ENCODE data around the gene ARHGAP12.

The ARHGAP12 gene

GRCh38 chr10:31930023-31930751, 1.6 kb upstream of the ARHGAP12 start:
- H4K12ac ChIP-seq (ENCODE audit: low read depth, low read length): no peak overlapping the region
- no peak overlapping the region for H3K23ac ChIP-seq (ENCODE audit: low read length)
- no peaks in the 10 kb centered on the region for H3K27me3 ChIP-seq (ENCODE audit: insufficient read depth, low read length)
- H3K4me3 ChIP-seq (ENCODE audit: low read depth, low read length): no peak overlapping the region
- H2AK5ac ChIP-seq (ENCODE audit: low read length): no peak overlapping the region
- no peak overlapping the region for H3K18ac ChIP-seq (ENCODE audit: low read length)
- peak overlapping the region; percentile 95 for H3K4me2 ChIP-seq (ENCODE audit: low read length)
- no peak overlapping the region for H2BK12ac ChIP-seq (ENCODE audit: low read length)
- H2BK120ac ChIP-seq (ENCODE audit: insufficient read depth, low read length, poor library complexity): no peak overlapping the region
- H3K4me1 ChIP-seq (ENCODE audit: control insufficient read depth in 1 of 2, insufficient read depth in 2 of 2, low read length in 2 of 2): peaks cover 4 to 9% of the 10 kb centered on the region in 2 experiments
- no peak overlapping the region for H3K4ac ChIP-seq (ENCODE audit: low read depth, low read length)
- H3K14ac ChIP-seq (ENCODE audit: low read length): no peak overlapping the region
- no CpG with 5 or more reads among the region's 11 CpGs for WGBS (ENCODE audit: extremely low coverage, insufficient coverage, insufficient read length)
- H2BK5ac ChIP-seq (ENCODE audit: low read depth, low read length, poor library complexity): no peak overlapping the region
- DNase-seq: no peak
- H4K91ac ChIP-seq (ENCODE audit: low read depth, low read length): no peak overlapping the region
- peaks cover 12% of the 10 kb centered on the region for H3K79me1 ChIP-seq (ENCODE audit: low read length)
- H3K9ac ChIP-seq (ENCODE audit: low read length): no peak overlapping the region
- peaks cover 12% of the 10 kb centered on the region for H3K79me2 ChIP-seq (ENCODE audit: control insufficient read depth, insufficient read depth, low read length, poor library complexity)
- H4K8ac ChIP-seq (ENCODE audit: low read depth, low read length): no peak overlapping the region
- H3K27ac ChIP-seq (ENCODE audit: low read depth, low read length): no peak overlapping the region
- no peak overlapping the region for H2AFZ ChIP-seq (ENCODE audit: insufficient read depth, low read length, poor library complexity)
- peaks cover 2% of the 10 kb centered on the region for H3K9me3 ChIP-seq (ENCODE audit: insufficient read depth, low read depth, low read length)
- no peaks in the 10 kb centered on the region for H3K36me3 ChIP-seq (ENCODE audit: control insufficient read depth in 1 of 2, insufficient read depth in 2 of 2, low read length in 2 of 2)

- Histone ChIP-seq H2BK12ac (ENCODE audit: low read length) (peak overlapping the region; percentile 84), H3K14ac (ENCODE audit: low read length) (peak overlapping the region; percentile 99), H3K79me2 (ENCODE audit: control insufficient read depth, insufficient read depth, low read length, poor library complexity) (peaks cover 12% of the 10 kb centered on the region), H3K27me3 (ENCODE audit: insufficient read depth, low read length) (no peaks in the 10 kb centered on the region), H2BK5ac (ENCODE audit: low read depth, low read length, poor library complexity) (peak overlapping the region; percentile 94), H3K9me3 (ENCODE audit: insufficient read depth, low read depth, low read length) (peaks cover 2% of the 10 kb centered on the region), H3K9ac (ENCODE audit: low read length) (peak overlapping the region; percentile 88), H4K8ac (ENCODE audit: low read depth, low read length) (peak overlapping the region; percentile 97), H3K4me1 (ENCODE audit: control insufficient read depth in 1 of 2, insufficient read depth in 2 of 2, low read length in 2 of 2) (peaks cover 4 to 9% of the 10 kb centered on the region in 2 experiments), H4K91ac (ENCODE audit: low read depth, low read length) (peak overlapping the region; percentile 97), H3K23ac (ENCODE audit: low read length) (no peak overlapping the region), H3K4me2 (ENCODE audit: low read length) (peak overlapping the region; percentile 95), H2BK120ac (ENCODE audit: insufficient read depth, low read length, poor library complexity) (peak overlapping the region; percentile 94), H3K36me3 (ENCODE audit: control insufficient read depth in 1 of 2, insufficient read depth in 2 of 2, low read length in 2 of 2) (no peaks in the 10 kb centered on the region), H4K12ac (ENCODE audit: low read depth, low read length) (peak overlapping the region; percentile 97), H2AK5ac (ENCODE audit: low read length) (peak overlapping the region; percentile 94), H3K4me3 (ENCODE audit: low read depth, low read length) (peak overlapping the region; percentile 97), H2AFZ (ENCODE audit: insufficient read depth, low read length, poor library complexity) (peak overlapping the region; percentile 97), H3K27ac (ENCODE audit: low read depth, low read length) (peak overlapping the region; percentile 73), H3K79me1 (ENCODE audit: low read length) (peaks cover 12% of the 10 kb centered on the region), H3K4ac (ENCODE audit: low read depth, low read length) (peak overlapping the region; percentile 61), H3K18ac (ENCODE audit: low read length) (peak overlapping the region; percentile 100)
- DNase-seq: peak; percentile 34 to 71
- no CpG with 5 or more reads among the region's 25 CpGs for WGBS (ENCODE audit: extremely low coverage, insufficient coverage, insufficient read length)
Measured at GRCh38 chr10:31929261-31930022, 811 bp upstream of the ARHGAP12 start.

DNA sequence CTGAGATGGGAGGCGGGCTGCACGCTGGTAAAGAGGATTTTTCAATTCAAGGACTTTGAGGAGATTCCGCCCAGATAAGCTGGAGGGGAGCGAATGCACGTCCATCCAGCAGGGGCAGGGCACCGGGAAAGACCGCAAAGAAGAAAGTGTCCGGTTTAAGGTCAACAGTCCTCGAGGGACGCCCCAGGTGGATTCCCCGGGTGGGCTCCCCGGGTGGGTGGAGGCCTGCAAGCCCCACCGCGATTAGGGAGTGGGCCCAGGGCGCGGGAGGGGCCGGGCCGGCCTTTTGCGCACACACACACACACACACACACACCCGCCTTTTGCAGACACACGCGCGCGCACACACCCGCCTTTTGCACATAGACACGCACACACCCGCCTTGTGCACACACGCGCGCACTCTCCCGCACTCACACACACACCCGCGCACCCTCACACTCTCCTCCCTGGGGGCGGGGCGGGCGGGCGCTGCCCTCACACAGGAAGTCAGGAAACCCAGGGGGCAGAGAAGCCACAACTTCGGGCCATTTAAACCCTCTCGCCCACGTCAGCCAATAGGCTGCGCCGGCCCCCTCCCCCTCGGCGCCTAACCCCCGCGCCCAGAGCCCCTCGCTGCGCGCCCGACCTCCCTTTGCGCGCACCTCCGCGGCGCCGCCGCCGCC, 615 bp downstream of the ARHGAP12 start:
- Histone ChIP-seq H3K23ac (ENCODE audit: low read length) (no peak overlapping the region), H3K4me1 (ENCODE audit: control insufficient read depth in 1 of 2, insufficient read depth in 2 of 2, low read length in 2 of 2) (peaks cover 4 to 9% of the 10 kb centered on the region in 2 experiments), H3K9ac (ENCODE audit: low read length) (peak overlapping the region; percentile 87), H2BK120ac (ENCODE audit: insufficient read depth, low read length, poor library complexity) (peak overlapping the region; percentile 99), H4K12ac (ENCODE audit: low read depth, low read length) (peak overlapping the region; percentile 100), H3K4me3 (ENCODE audit: low read depth, low read length) (peak overlapping the region; percentile 97), H3K18ac (ENCODE audit: low read length) (peak overlapping the region; percentile 100), H3K27ac (ENCODE audit: low read depth, low read length) (peak overlapping the region; percentile 97), H3K14ac (ENCODE audit: low read length) (peak overlapping the region; percentile 91), H3K4me2 (ENCODE audit: low read length) (peak overlapping the region; percentile 94), H2BK12ac (ENCODE audit: low read length) (no peak overlapping the region), H4K91ac (ENCODE audit: low read depth, low read length) (peak overlapping the region; percentile 99), H2BK5ac (ENCODE audit: low read depth, low read length, poor library complexity) (peak overlapping the region; percentile 99), H3K9me3 (ENCODE audit: insufficient read depth, low read depth, low read length) (peaks cover 2% of the 10 kb centered on the region), H2AK5ac (ENCODE audit: low read length) (no peak overlapping the region), H3K4ac (ENCODE audit: low read depth, low read length) (peak overlapping the region; percentile 98), H2AFZ (ENCODE audit: insufficient read depth, low read length, poor library complexity) (peak overlapping the region; percentile 99), H3K36me3 (ENCODE audit: control insufficient read depth in 1 of 2, insufficient read depth in 2 of 2, low read length in 2 of 2) (no peaks in the 10 kb centered on the region), H3K79me2 (ENCODE audit: control insufficient read depth, insufficient read depth, low read length, poor library complexity) (peaks cover 12% of the 10 kb centered on the region), H3K79me1 (ENCODE audit: low read length) (peaks cover 12% of the 10 kb centered on the region), H4K8ac (ENCODE audit: low read depth, low read length) (peak overlapping the region; percentile 99), H3K27me3 (ENCODE audit: insufficient read depth, low read length) (no peaks in the 10 kb centered on the region)
- DNase-seq: peak; percentile 32 to 62
- WGBS (ENCODE audit: extremely low coverage, insufficient coverage, insufficient read length): no CpG with 5 or more reads among the region's 58 CpGs

DNA sequence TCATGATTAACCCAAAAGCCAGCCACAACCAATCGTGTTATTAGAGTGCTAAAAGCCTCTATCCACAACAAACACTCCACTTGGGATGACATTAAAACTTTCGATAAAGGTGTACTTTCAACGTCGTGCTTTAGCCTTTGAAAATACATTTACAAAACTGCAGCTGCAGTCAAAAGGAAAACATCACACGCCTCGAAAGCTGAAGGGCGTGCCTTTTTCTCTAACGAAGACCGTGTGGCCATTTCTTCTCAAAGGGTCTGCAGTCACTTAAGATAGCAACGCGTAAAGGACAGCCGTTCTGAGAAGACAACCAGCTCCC, 1.1 kb downstream of the ARHGAP12 start:
- Histone ChIP-seq H2BK5ac (ENCODE audit: low read depth, low read length, poor library complexity) (no peak overlapping the region), H3K4ac (ENCODE audit: low read depth, low read length) (no peak overlapping the region), H3K36me3 (ENCODE audit: control insufficient read depth in 1 of 2, insufficient read depth in 2 of 2, low read length in 2 of 2) (no peaks in the 10 kb centered on the region), H3K27ac (ENCODE audit: low read depth, low read length) (no peak overlapping the region), H4K8ac (ENCODE audit: low read depth, low read length) (no peak overlapping the region), H3K79me1 (ENCODE audit: low read length) (peaks cover 12% of the 10 kb centered on the region), H2AFZ (ENCODE audit: insufficient read depth, low read length, poor library complexity) (no peak overlapping the region), H2BK120ac (ENCODE audit: insufficient read depth, low read length, poor library complexity) (no peak overlapping the region), H3K9ac (ENCODE audit: low read length) (peak overlapping the region; percentile 77), H2AK5ac (ENCODE audit: low read length) (no peak overlapping the region), H3K18ac (ENCODE audit: low read length) (no peak overlapping the region), H3K23ac (ENCODE audit: low read length) (no peak overlapping the region), H3K4me1 (ENCODE audit: control insufficient read depth in 1 of 2, insufficient read depth in 2 of 2, low read length in 2 of 2) (peaks cover 4 to 9% of the 10 kb centered on the region in 2 experiments), H2BK12ac (ENCODE audit: low read length) (no peak overlapping the region), H3K14ac (ENCODE audit: low read length) (no peak overlapping the region), H3K4me2 (ENCODE audit: low read length) (peak overlapping the region; percentile 94), H3K27me3 (ENCODE audit: insufficient read depth, low read length) (no peaks in the 10 kb centered on the region), H3K9me3 (ENCODE audit: insufficient read depth, low read depth, low read length) (peaks cover 2% of the 10 kb centered on the region), H3K4me3 (ENCODE audit: low read depth, low read length) (peak overlapping the region; percentile 97), H4K91ac (ENCODE audit: low read depth, low read length) (no peak overlapping the region), H4K12ac (ENCODE audit: low read depth, low read length) (no peak overlapping the region), H3K79me2 (ENCODE audit: control insufficient read depth, insufficient read depth, low read length, poor library complexity) (peaks cover 12% of the 10 kb centered on the region)
- WGBS (ENCODE audit: extremely low coverage, insufficient coverage, insufficient read length): no CpG with 5 or more reads among the region's 12 CpGs
- no peak for DNase-seq
